Panc1 (cell line): ENCODE measurements around the gene SAA2. TPM values are rescaled to one million over a fixed set of nuclear protein-coding genes. Genes with fewer than 3 reads are reported as not detected.
"Not testable (repeated sequence)": the region's sequence is repeated elsewhere in the genome, so short reads cannot be mapped to it uniquely, and the experiment has no call there.

Experiments
- ATAC-seq: fragments of 200-7000 bp; cut with Tn5 transposase; 2 replicates; pipeline ENCODE4 v1.9.1; 2020; ENCODE audit warnings: mild to moderate bottlenecking, moderate library complexity
- BruUV-seq: library from RNA; stranded (reverse); fragments of 400-500 nt; replicated peaks from 2 replicates; lab custom pipeline; 2021; lab: Mats Ljungman, UMichigan
- CTCF ChIA-PET: fragments of 300-600 bp; sonication (Branson Sonifier 250); formaldehyde crosslinking; loops from one replicate; lab custom pipeline; 2022; ENCODE audit warnings: antibody characterized with exemption; lab: Charles Lee
- POLR2A ChIA-PET: fragments of 300-600 bp; sonication (Branson Sonifier 250); formaldehyde crosslinking; loops from one replicate; lab custom pipeline; 2022; ENCODE audit warnings: antibody characterized with exemption; lab: Charles Lee
- DNase-seq: peaks from one replicate; pipeline ENCODE4 v3.0.0-alpha.2; 2010; ENCODE audit warnings: low read depth, low spot score
- H3K27ac ChIP-seq: 2 replicates; pipeline ENCODE4 v1.5.1; 2011; ENCODE audit warnings: mild to moderate bottlenecking, low read length, inconsistent platforms
- H3K27me3 ChIP-seq: fragments of 200-500 bp; sonication (Bioruptor generic); 2 replicates; pipeline ENCODE4 v1.6.0; 2014; ENCODE audit warnings: low read length, inconsistent platforms; ENCODE audit not compliant: control insufficient read depth, insufficient read depth
- H3K36me3 ChIP-seq: fragments of 200-500 bp; sonication (Bioruptor generic); 2 replicates; pipeline ENCODE4 v1.5.1; 2014; ENCODE audit warnings: inconsistent platforms, mild to moderate bottlenecking, low read length, moderate library complexity; ENCODE audit not compliant: control insufficient read depth, insufficient read depth
- H3K4me1 ChIP-seq: 2 replicates; pipeline ENCODE4 v1.5.1; 2011; ENCODE audit warnings: inconsistent platforms, mild to moderate bottlenecking, low read length, moderate library complexity; ENCODE audit not compliant: control insufficient read depth, insufficient read depth
- H3K4me3 ChIP-seq, 2 experiments: 2 replicates each; pipeline ENCODE4 v1.5.1; 2011 to 2012; ENCODE audit warnings: low read depth in 2 of 2, low read length in 2 of 2, mild to moderate bottlenecking in 2 of 2, inconsistent platforms in 1 of 2, moderate library complexity in 1 of 2
- H3K9me3 ChIP-seq: fragments of 200-500 bp; sonication (Bioruptor generic); 2 replicates; pipeline ENCODE4 v1.5.1; 2014; ENCODE audit warnings: low read depth, mild to moderate bottlenecking, inconsistent platforms, low read length, moderate library complexity; ENCODE audit not compliant: control insufficient read depth, insufficient read depth
- TCF7L2 ChIP-seq: IDR thresholded peaks from 2 replicates; pipeline ENCODE4 v1.6.1; 2011; ENCODE audit warnings: mild to moderate bottlenecking, low read depth, low read length, inconsistent platforms
- in situ Hi-C: cut with HindIII; loops from 2 replicates; pipeline ENCODE4 v1.10.0; 2016; ENCODE audit warnings: low sequenced_read_pairs, low pct_unique_long_range_greater_than_20kb
- intact Hi-C: fragments of 100-400 bp; cut with micrococcal nuclease; formaldehyde crosslinking; loops from one replicate; pipeline ENCODE4 v1.10.0; 2022; ENCODE audit not compliant: unreplicated experiment
- total RNA-seq: library from RNA; stranded (reverse); gene quantifications from one replicate; pipeline ENCODE4 v1.2.1, GENCODE V29; 2021; ENCODE audit not compliant: unreplicated experiment
- TF ChIP-seq, protein P1 (sequence below): fragments of 450-650 bp; IDR thresholded peaks from 2 replicates; pipeline ENCODE4 v1.5.1; 2017; ENCODE audit warnings: mild to moderate bottlenecking

SAA2 gene
- total RNA-seq, 1 experiment from 2014 or later = 4.0 TPM

DNA sequence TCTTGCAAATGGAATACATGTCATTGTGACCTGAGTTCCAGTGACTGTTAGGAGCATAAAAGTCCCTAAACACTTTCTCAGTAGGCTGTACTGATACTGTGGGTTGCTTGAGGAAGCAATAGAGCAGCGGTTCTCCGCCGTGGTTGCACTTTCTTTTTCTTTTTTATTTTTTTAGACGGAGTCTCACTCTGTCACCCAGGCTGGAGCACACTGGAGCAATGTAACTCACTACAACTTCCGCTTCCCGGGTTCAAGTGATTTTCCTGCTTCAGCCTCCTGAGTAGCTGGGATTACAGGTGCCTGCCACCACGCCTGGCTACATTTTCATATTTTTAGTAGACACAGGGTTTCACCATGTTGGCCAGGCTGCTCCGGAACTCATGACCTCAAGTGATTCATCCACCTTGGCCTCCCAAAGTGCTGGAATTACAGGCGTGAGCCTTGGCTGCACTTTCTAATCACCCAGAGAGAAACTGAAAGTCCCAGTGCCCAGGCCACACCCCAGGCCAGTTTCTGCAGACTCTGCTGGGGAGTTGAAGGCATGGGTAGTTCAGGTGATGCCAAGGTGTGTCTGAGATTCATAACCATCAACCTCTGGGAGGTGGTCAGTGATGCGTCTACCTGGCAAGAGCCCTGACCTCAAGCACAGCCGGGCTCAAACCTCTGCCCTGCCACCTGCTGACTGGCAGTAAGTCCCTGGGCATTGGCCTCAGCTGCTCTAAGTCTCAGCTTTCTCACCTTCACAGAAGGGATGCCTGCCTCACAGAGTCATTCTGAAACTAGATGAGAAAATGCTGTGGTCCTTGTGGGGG lies 1.9 kb downstream of the SAA2 start:
- in situ Hi-C loops, DNase-seq, POLR2A ChIA-PET, H3K4me1 ChIP-seq, H3K9me3 ChIP-seq, H3K27me3 ChIP-seq, H3K4me3 ChIP-seq, intact Hi-C loops, BruUV-seq, H3K27ac ChIP-seq, H3K36me3 ChIP-seq: not testable (repeated sequence)
- peak; percentile 18; the same call in 1 of the 2 replicates for ATAC-seq
- CTCF ChIA-PET = interaction anchor here (0.6 kb wide), 1 partner anchor 290 kb away, joined by 14 read pairs; no protein-coding TSS in a partner anchor

GRCh38 chr11:18245396-18245795 lies 3.1 kb downstream of the SAA2 start:
- ChIA-PET CTCF (interaction anchor here (0.5 kb wide), 1 partner anchor 25 kb away, joined by 3 read pairs; no protein-coding TSS in a partner anchor), POLR2A (no interaction called here)
- no peaks in the 10 kb centered on the region for H3K4me1 ChIP-seq
- H3K27ac ChIP-seq = no peak overlapping the region
- no peaks in the 10 kb centered on the region for H3K9me3 ChIP-seq
- BruUV-seq = no TSS peak
- TF ChIP-seq, protein P1, sequence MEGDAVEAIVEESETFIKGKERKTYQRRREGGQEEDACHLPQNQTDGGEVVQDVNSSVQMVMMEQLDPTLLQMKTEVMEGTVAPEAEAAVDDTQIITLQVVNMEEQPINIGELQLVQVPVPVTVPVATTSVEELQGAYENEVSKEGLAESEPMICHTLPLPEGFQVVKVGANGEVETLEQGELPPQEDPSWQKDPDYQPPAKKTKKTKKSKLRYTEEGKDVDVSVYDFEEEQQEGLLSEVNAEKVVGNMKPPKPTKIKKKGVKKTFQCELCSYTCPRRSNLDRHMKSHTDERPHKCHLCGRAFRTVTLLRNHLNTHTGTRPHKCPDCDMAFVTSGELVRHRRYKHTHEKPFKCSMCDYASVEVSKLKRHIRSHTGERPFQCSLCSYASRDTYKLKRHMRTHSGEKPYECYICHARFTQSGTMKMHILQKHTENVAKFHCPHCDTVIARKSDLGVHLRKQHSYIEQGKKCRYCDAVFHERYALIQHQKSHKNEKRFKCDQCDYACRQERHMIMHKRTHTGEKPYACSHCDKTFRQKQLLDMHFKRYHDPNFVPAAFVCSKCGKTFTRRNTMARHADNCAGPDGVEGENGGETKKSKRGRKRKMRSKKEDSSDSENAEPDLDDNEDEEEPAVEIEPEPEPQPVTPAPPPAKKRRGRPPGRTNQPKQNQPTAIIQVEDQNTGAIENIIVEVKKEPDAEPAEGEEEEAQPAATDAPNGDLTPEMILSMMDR = no peak
- ATAC-seq (no peak), DNase-seq (no peak)
- no peak overlapping the region for H3K4me3 ChIP-seq
- intact Hi-C loops (no loop called here), in situ Hi-C loops (no loop called here)
- H3K27me3 ChIP-seq = no peaks in the 10 kb centered on the region
- H3K36me3 ChIP-seq = no peaks in the 10 kb centered on the region

DNA sequence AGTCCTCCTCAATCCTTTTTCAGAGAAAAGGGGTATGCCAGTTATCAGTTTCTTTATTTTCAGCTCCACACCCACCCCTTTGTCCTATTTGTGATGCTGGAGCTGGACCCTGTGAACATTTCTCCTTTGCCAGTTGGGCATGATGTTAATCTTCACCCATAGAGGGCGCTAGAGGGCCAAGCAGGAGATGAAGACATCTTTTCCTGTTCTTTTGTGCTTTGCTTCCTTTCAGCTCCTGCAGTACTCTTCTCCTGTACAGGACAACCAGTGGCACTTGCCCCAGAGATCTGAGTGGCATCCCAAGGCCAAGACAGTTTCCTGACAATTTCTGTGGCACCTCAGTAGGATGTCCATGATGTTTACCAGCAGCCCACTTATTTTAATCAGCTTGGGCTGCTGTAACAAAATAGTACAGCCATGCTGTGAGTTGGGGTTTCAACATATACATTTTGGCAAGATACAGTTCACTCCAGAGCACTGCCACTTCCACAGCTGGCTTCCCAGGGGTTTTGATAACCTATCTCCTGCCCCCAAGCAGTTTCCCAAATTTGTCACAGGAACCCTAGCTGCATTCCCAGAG lies 4.6 kb downstream of the SAA2 start:
- DNase-seq (peak; percentile 54), ATAC-seq (peak; percentile 78)
- TF ChIP-seq, protein P1 = peak; percentile 91
- no peak for TF ChIP-seq TCF7L2
- Histone ChIP-seq H3K36me3 (no peaks in the 10 kb centered on the region), H3K4me1 (no peaks in the 10 kb centered on the region), H3K9me3 (no peaks in the 10 kb centered on the region), H3K27ac (no peak overlapping the region), H3K4me3 (no peak overlapping the region), H3K27me3 (peaks cover 8% of the 10 kb centered on the region; the same call in 1 of the 2 replicates)
- ChIA-PET POLR2A (interaction anchor here (0.6 kb wide), 1 partner anchor 155 kb away, joined by 4 read pairs; no protein-coding TSS in a partner anchor), CTCF (no interaction called here)
- BruUV-seq = no TSS peak
- in situ Hi-C loops = no loop called here
- intact Hi-C loops = no loop called here
